Ishikawa (cell line): ENCODE results near the gene UQCC5.

Experiments
- CEBPB ChIP-seq: IDR thresholded peaks from 2 replicates; pipeline ENCODE4 v1.6.1; 2012
- CREB1 ChIP-seq: IDR thresholded peaks from 2 replicates; pipeline ENCODE4 v1.6.1; 2012; ENCODE audit warnings: low read depth
- EGR1 ChIP-seq: IDR thresholded peaks from 2 replicates; pipeline ENCODE4 v1.6.1; 2012
- EP300 ChIP-seq: IDR thresholded peaks from 2 replicates; pipeline ENCODE4 v1.6.1; 2012; ENCODE audit warnings: borderline replicate concordance
- FOXM1 ChIP-seq: IDR thresholded peaks from 2 replicates; pipeline ENCODE4 v1.6.1; 2012; ENCODE audit warnings: low read depth, borderline replicate concordance
- MAX ChIP-seq: IDR thresholded peaks from 2 replicates; pipeline ENCODE4 v1.6.1; 2012
- RAD21 ChIP-seq: IDR thresholded peaks from 2 replicates; pipeline ENCODE4 v1.6.1; 2012; ENCODE audit warnings: low read depth
- REST ChIP-seq: IDR thresholded peaks from 2 replicates; pipeline ENCODE4 v1.6.1; 2012; ENCODE audit warnings: low read depth, mild to moderate bottlenecking
- TAF1 ChIP-seq: IDR thresholded peaks from 2 replicates; pipeline ENCODE4 v1.6.1; 2012; ENCODE audit warnings: low read depth, mild to moderate bottlenecking
- TEAD4 ChIP-seq: IDR thresholded peaks from 2 replicates; pipeline ENCODE4 v1.6.1; 2012
- YY1 ChIP-seq: IDR thresholded peaks from 2 replicates; pipeline ENCODE4 v1.6.1; 2012; ENCODE audit warnings: low read depth

GRCh38 chr3:52514576-52514975, 21.8 kb upstream of the UQCC5 start:
- TF ChIP-seq EP300 (no peak), REST (no peak), RAD21 (no peak), CEBPB (no peak), TAF1 (no peak), MAX (no peak), CREB1 (no peak), YY1 (no peak), EGR1 (no peak), FOXM1 (no peak), TEAD4 (no peak)
